HG03045 (cell line): ENCODE results near the gene SLC9A8.
"Not testable (repeated sequence)": the region's sequence is repeated elsewhere in the genome, so short reads cannot be mapped to it uniquely, and the experiment has no call there.

Experiments
- ATAC-seq: cut with Tn5 transposase; IDR thresholded peaks from one replicate; pipeline ENCODE4 v1.9.1; 2021; ENCODE audit warnings: mild to moderate bottlenecking, moderate library complexity; ENCODE audit not compliant: unreplicated experiment

Gene SLC9A8

GRCh38 chr20:49891476-49892110, 79.0 kb downstream of the SLC9A8 start:
- no peak for ATAC-seq

GRCh38 chr20:49892260-49892659, 79.6 kb downstream of the SLC9A8 start:
- no peak for ATAC-seq

- ATAC-seq: no peak
These were observed 80.2 kb downstream of the SLC9A8 start for GRCh38 chr20:49892817-49893216.

- no peak for ATAC-seq
These were observed 80.8 kb downstream of the SLC9A8 start for GRCh38 chr20:49893242-49894072.

- ATAC-seq: no peak
These were observed 81.4 kb downstream of the SLC9A8 start for GRCh38 chr20:49894073-49894470.

GRCh38 chr20:49895474-49896093, 83.0 kb downstream of the SLC9A8 start:
- ATAC-seq: not testable (repeated sequence)

GRCh38 chr20:49896204-49896603, 83.6 kb downstream of the SLC9A8 start:
- ATAC-seq: no peak

GRCh38 chr20:49899541-49900383, 87.1 kb downstream of the SLC9A8 start:
- no peak for ATAC-seq

- no peak for ATAC-seq
These were observed 89.0 kb downstream of the SLC9A8 start for GRCh38 chr20:49901588-49901987.

- no peak for ATAC-seq
These were observed 92.0 kb downstream of the SLC9A8 start for GRCh38 chr20:49904440-49905214.

- ATAC-seq: no peak
These were observed 92.9 kb downstream of the SLC9A8 start for GRCh38 chr20:49905415-49906091.

GRCh38 chr20:49906101-49906604, 93.5 kb downstream of the SLC9A8 start:
- no peak for ATAC-seq

GRCh38 chr20:49906615-49907154, 94.1 kb downstream of the SLC9A8 start:
- no peak for ATAC-seq

GRCh38 chr20:49907405-49908257, 95.0 kb downstream of the SLC9A8 start:
- no peak for ATAC-seq

- no peak for ATAC-seq
These were observed 95.6 kb downstream of the SLC9A8 start for GRCh38 chr20:49908258-49908565.

GRCh38 chr20:49909499-49910339, 97.1 kb downstream of the SLC9A8 start:
- ATAC-seq: no peak

- no peak for ATAC-seq
These were observed 97.7 kb downstream of the SLC9A8 start for GRCh38 chr20:49910340-49910706.
